SK-N-SH treated with all-trans-retinoic acid at 6 μM for 48 hours (cell line): ENCODE measurements around the gene DNAH9.

Source experiments
- ARNTL ChIP-seq: fragments of 450-650 bp; formaldehyde crosslinking; IDR thresholded peaks from 2 replicates; pipeline ENCODE4 v1.5.0; 2020; ENCODE audit warnings: low read depth, mild to moderate bottlenecking, moderate library complexity, borderline replicate concordance
- CSDC2 ChIP-seq: fragments of 250-450 bp; sonication (Bioruptor Pico); IDR thresholded peaks from 2 replicates; pipeline ENCODE4 v1.5.0; 2020; ENCODE audit warnings: mild to moderate bottlenecking, moderate library complexity
- ESRRG ChIP-seq: fragments of 250-450 bp; sonication (Bioruptor Pico); IDR thresholded peaks from 2 replicates; pipeline ENCODE4 v1.6.1; 2021; ENCODE audit warnings: mild to moderate bottlenecking
- GLIS3 ChIP-seq: fragments of 250-450 bp; sonication (Bioruptor Pico); IDR thresholded peaks from 2 replicates; pipeline ENCODE4 v1.5.0; 2020; ENCODE audit warnings: mild to moderate bottlenecking, moderate library complexity
- RARB ChIP-seq: fragments of 250-450 bp; sonication (Bioruptor Pico); IDR thresholded peaks from 2 replicates; pipeline ENCODE4 v1.8.0; 2021; ENCODE audit warnings: mild to moderate bottlenecking, moderate library complexity
- SNAI2 ChIP-seq: fragments of 250-450 bp; sonication (Bioruptor Pico); IDR thresholded peaks from 2 replicates; pipeline ENCODE4 v1.5.0; 2020; ENCODE audit warnings: mild to moderate bottlenecking, moderate library complexity
- TCF4 ChIP-seq: fragments of 250-450 bp; sonication (Bioruptor Pico); IDR thresholded peaks from 2 replicates; pipeline ENCODE4 v1.8.0; 2021; ENCODE audit warnings: mild to moderate bottlenecking, moderate library complexity, borderline replicate concordance
- ZFP3 ChIP-seq: fragments of 250-450 bp; sonication (Bioruptor Pico); IDR thresholded peaks from 2 replicates; pipeline ENCODE4 v1.5.0; 2020; ENCODE audit warnings: mild to moderate bottlenecking, moderate library complexity
- ZFP30 ChIP-seq: fragments of 450-650 bp; formaldehyde crosslinking; IDR thresholded peaks from 2 replicates; pipeline ENCODE4 v1.5.0; 2022; ENCODE audit warnings: mild to moderate bottlenecking, moderate library complexity
- ZNF70 ChIP-seq: fragments of 450-650 bp; formaldehyde crosslinking; IDR thresholded peaks from 2 replicates; pipeline ENCODE4 v1.5.0; 2020; ENCODE audit warnings: mild to moderate bottlenecking, moderate library complexity
- TF ChIP-seq, protein P1 (sequence below): fragments of 250-450 bp; sonication (Bioruptor Pico); IDR thresholded peaks from 2 replicates; pipeline ENCODE4 v1.8.0; 2021; ENCODE audit warnings: low read depth, mild to moderate bottlenecking, moderate library complexity, borderline replicate concordance
- TF ChIP-seq, protein P2 (sequence below): fragments of 250-450 bp; sonication (Bioruptor Pico); IDR thresholded peaks from 2 replicates; pipeline ENCODE4 v1.5.0; 2020; ENCODE audit warnings: mild to moderate bottlenecking, moderate library complexity
- TF ChIP-seq, protein P3 (sequence below): fragments of 250-450 bp; sonication (Bioruptor Pico); IDR thresholded peaks from 2 replicates; pipeline ENCODE4 v1.5.1; 2021; ENCODE audit warnings: mild to moderate bottlenecking, moderate library complexity
- TF ChIP-seq, protein P4 (sequence below): fragments of 250-450 bp; sonication (Bioruptor Pico); IDR thresholded peaks from 2 replicates; pipeline ENCODE4 v1.8.0; 2020; ENCODE audit warnings: mild to moderate bottlenecking, moderate library complexity, borderline replicate concordance

DNA sequence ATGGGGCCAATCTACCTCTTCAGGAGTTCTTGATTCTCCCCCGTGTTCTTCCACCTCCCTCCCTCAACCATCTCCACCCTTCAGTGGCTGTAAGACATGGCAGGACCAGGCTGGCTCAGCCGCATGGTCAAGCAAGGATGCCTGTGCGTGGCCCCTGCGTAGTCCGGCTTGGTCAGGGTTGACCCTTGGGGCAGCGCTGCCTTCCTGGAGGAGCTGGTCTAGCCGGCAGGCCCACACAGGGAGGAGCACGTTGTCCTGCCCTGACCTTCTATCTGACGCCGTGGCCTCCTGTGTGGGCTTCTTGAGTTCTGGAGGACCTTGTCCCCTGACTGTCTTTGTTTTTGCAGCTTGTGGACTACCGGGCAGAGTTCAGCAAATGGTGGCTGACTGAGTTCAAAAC lies 169.8 kb downstream of the DNAH9 start:
- no peak for TF ChIP-seq TCF4 (CRISPR knock-in tag)
- TF ChIP-seq, protein P1, sequence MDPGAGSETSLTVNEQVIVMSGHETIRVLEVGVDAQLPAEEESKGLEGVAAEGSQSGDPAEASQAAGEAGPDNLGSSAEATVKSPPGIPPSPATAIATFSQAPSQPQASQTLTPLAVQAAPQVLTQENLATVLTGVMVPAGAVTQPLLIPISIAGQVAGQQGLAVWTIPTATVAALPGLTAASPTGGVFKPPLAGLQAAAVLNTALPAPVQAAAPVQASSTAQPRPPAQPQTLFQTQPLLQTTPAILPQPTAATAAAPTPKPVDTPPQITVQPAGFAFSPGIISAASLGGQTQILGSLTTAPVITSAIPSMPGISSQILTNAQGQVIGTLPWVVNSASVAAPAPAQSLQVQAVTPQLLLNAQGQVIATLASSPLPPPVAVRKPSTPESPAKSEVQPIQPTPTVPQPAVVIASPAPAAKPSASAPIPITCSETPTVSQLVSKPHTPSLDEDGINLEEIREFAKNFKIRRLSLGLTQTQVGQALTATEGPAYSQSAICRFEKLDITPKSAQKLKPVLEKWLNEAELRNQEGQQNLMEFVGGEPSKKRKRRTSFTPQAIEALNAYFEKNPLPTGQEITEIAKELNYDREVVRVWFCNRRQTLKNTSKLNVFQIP = no peak
- no peak for TF ChIP-seq CSDC2 (CRISPR knock-in tag)
- no peak for TF ChIP-seq SNAI2 (CRISPR knock-in tag)
- TF ChIP-seq, protein P2, sequence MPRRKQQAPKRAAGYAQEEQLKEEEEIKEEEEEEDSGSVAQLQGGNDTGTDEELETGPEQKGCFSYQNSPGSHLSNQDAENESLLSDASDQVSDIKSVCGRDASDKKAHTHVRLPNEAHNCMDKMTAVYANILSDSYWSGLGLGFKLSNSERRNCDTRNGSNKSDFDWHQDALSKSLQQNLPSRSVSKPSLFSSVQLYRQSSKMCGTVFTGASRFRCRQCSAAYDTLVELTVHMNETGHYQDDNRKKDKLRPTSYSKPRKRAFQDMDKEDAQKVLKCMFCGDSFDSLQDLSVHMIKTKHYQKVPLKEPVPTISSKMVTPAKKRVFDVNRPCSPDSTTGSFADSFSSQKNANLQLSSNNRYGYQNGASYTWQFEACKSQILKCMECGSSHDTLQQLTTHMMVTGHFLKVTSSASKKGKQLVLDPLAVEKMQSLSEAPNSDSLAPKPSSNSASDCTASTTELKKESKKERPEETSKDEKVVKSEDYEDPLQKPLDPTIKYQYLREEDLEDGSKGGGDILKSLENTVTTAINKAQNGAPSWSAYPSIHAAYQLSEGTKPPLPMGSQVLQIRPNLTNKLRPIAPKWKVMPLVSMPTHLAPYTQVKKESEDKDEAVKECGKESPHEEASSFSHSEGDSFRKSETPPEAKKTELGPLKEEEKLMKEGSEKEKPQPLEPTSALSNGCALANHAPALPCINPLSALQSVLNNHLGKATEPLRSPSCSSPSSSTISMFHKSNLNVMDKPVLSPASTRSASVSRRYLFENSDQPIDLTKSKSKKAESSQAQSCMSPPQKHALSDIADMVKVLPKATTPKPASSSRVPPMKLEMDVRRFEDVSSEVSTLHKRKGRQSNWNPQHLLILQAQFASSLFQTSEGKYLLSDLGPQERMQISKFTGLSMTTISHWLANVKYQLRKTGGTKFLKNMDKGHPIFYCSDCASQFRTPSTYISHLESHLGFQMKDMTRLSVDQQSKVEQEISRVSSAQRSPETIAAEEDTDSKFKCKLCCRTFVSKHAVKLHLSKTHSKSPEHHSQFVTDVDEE (CRISPR knock-in tag) = no peak
- no peak for TF ChIP-seq ZNF70 (CRISPR knock-in tag)
- TF ChIP-seq RARB (CRISPR knock-in tag) = no peak
- no peak for TF ChIP-seq ESRRG
- TF ChIP-seq, protein P3, sequence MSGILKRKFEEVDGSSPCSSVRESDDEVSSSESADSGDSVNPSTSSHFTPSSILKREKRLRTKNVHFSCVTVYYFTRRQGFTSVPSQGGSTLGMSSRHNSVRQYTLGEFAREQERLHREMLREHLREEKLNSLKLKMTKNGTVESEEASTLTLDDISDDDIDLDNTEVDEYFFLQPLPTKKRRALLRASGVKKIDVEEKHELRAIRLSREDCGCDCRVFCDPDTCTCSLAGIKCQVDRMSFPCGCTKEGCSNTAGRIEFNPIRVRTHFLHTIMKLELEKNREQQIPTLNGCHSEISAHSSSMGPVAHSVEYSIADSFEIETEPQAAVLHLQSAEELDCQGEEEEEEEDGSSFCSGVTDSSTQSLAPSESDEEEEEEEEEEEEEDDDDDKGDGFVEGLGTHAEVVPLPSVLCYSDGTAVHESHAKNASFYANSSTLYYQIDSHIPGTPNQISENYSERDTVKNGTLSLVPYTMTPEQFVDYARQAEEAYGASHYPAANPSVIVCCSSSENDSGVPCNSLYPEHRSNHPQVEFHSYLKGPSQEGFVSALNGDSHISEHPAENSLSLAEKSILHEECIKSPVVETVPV (CRISPR knock-in tag) = no peak
- TF ChIP-seq ZFP3 (CRISPR knock-in tag) = no peak
- TF ChIP-seq GLIS3 = no peak
- TF ChIP-seq, protein P4, sequence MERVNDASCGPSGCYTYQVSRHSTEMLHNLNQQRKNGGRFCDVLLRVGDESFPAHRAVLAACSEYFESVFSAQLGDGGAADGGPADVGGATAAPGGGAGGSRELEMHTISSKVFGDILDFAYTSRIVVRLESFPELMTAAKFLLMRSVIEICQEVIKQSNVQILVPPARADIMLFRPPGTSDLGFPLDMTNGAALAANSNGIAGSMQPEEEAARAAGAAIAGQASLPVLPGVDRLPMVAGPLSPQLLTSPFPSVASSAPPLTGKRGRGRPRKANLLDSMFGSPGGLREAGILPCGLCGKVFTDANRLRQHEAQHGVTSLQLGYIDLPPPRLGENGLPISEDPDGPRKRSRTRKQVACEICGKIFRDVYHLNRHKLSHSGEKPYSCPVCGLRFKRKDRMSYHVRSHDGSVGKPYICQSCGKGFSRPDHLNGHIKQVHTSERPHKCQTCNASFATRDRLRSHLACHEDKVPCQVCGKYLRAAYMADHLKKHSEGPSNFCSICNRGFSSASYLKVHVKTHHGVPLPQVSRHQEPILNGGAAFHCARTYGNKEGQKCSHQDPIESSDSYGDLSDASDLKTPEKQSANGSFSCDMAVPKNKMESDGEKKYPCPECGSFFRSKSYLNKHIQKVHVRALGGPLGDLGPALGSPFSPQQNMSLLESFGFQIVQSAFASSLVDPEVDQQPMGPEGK (CRISPR knock-in tag) = no peak
- no peak for TF ChIP-seq ARNTL (CRISPR knock-in tag)
- TF ChIP-seq ZFP30 (CRISPR knock-in tag) = no peak
